K562 (cell line): ENCODE measurements around the gene ENPP7. TPM values are rescaled to one million over a fixed set of nuclear protein-coding genes. Genes with fewer than 3 reads are reported as not detected.

Experiments
- ATAC-seq: fragments of 200-7000 bp; cut with Tn5 transposase; 3 replicates; pipeline ENCODE4 v1.9.1; 2020; ENCODE audit warnings: moderate library complexity
- BruUV-seq: library from RNA; stranded (reverse); fragments of 400-500 nt; replicated peaks from 2 replicates; lab custom pipeline; 2021; lab: Mats Ljungman, UMichigan
- CTCF ChIA-PET: fragments of 300-600 bp; formaldehyde crosslinking; extraction: SDS; loops from one replicate; lab custom pipeline; 2021; ENCODE audit warnings: low intra/inter-chr PET ratio; lab: Yijun Ruan, JAX
- POLR2A ChIA-PET: fragments of 300-600, 350-650 bp; sonication (Branson Sonifier 250); formaldehyde crosslinking; extraction: SDS; loops from one replicate; lab custom pipeline; 2021; ENCODE audit warnings: antibody characterized with exemption, inconsistent platforms; lab: Yijun Ruan, JAX
- DNase-seq, 4 experiments: peaks; one replicate each; pipeline versions ENCODE4 v3.0.0 to v3.0.0-alpha.2; 2011 to 2018; ENCODE audit warnings: low spot score in 3 of 4, mixed read lengths in 3 of 4; ENCODE audit errors: extremely low read depth in 1 of 4
- FAIRE-seq: peaks from 2 replicates; lab custom pipeline; 2011; peaks lifted over from hg19 to GRCh38; lab: Jason Lieb, UNC
- H2AFZ ChIP-seq: 2 replicates; pipeline ENCODE4 v1.6.0; 2011; ENCODE audit warnings: low read depth, low read length, control low read depth, inconsistent platforms
- H3K27ac ChIP-seq: fragments of 200-600 bp; 3 replicates; pipeline ENCODE4 v1.8.0; 2011; ENCODE audit warnings: low read depth, mild to moderate bottlenecking, control low read depth, inconsistent platforms, low read length, moderate library complexity, mixed read lengths; ENCODE audit errors: extremely low read depth
- H3K27me3 ChIP-seq, 2 experiments: fragments of 300-600 bp in 1 of 2; 2 replicates in 1 of 2; 3 replicates in 1 of 2; pipeline versions ENCODE4 v1.6.0 to v1.8.0; 2011; ENCODE audit warnings: inconsistent platforms in 2 of 2, low read length in 2 of 2, mild to moderate bottlenecking in 1 of 2, mixed read lengths in 1 of 2, moderate library complexity in 1 of 2; ENCODE audit not compliant: control insufficient read depth in 2 of 2, insufficient read depth in 2 of 2
- H3K36me3 ChIP-seq: fragments of 300-600 bp; 3 replicates; pipeline ENCODE4 v1.8.0; 2011; ENCODE audit warnings: mild to moderate bottlenecking, low read length, inconsistent platforms; ENCODE audit not compliant: control insufficient read depth, insufficient read depth
- H3K4me1 ChIP-seq, 2 experiments: fragments of 200-600 bp in 1 of 2; replicated peaks in 1 of 2; 2 replicates in 1 of 2; 3 replicates in 1 of 2; pipeline versions ENCODE4 v1.5.1 to v1.8.0; 2011; ENCODE audit warnings: inconsistent platforms in 2 of 2, low read length in 2 of 2, mild to moderate bottlenecking in 1 of 2, mixed read lengths in 1 of 2, moderate library complexity in 1 of 2; ENCODE audit not compliant: control insufficient read depth in 2 of 2, insufficient read depth in 2 of 2
- H3K4me2 ChIP-seq: 2 replicates; pipeline ENCODE4 v1.6.1; 2011; ENCODE audit warnings: low read length, control low read depth, inconsistent platforms, mixed read lengths; ENCODE audit not compliant: insufficient read depth
- H3K4me3 ChIP-seq: fragments of 200-600 bp; sonication (generic), shearing (Covaris generic); 2 replicates; pipeline ENCODE4 v1.5.1; 2016; ENCODE audit warnings: control low read depth, inconsistent platforms
- H3K79me2 ChIP-seq: fragments of 200-600 bp; 3 replicates; pipeline ENCODE4 v1.8.0; 2011; ENCODE audit warnings: low read length, inconsistent platforms; ENCODE audit not compliant: control insufficient read depth, insufficient read depth
- H3K9ac ChIP-seq, 2 experiments: 2 replicates each; pipeline versions ENCODE4 v1.6.0 to v1.6.1; 2011; ENCODE audit warnings: low read depth in 2 of 2, low read length in 2 of 2, control low read depth in 1 of 2, inconsistent platforms in 1 of 2, mild to moderate bottlenecking in 1 of 2, mixed read lengths in 1 of 2; ENCODE audit not compliant: insufficient read depth in 1 of 2
- H3K9me1 ChIP-seq: one replicate; pipeline ENCODE4 v1.6.0; 2011; ENCODE audit warnings: inconsistent platforms, mild to moderate bottlenecking, low read length, moderate library complexity; ENCODE audit not compliant: control insufficient read depth, insufficient read depth
- H3K9me3 ChIP-seq: replicated peaks from 2 replicates; pipeline ENCODE4 v1.5.1; 2011; ENCODE audit warnings: low read depth, low read length, inconsistent platforms; ENCODE audit not compliant: control insufficient read depth, insufficient read depth
- H4K20me1 ChIP-seq: replicated peaks from 2 replicates; pipeline ENCODE4 v1.6.1; 2011; ENCODE audit warnings: low read length, inconsistent platforms, mixed read lengths; ENCODE audit not compliant: control insufficient read depth, insufficient read depth
- FOXM1 ChIP-seq, 2 experiments: fragments of 450-650 bp in 1 of 2; sonication (generic) in 1 of 2; formaldehyde crosslinking in 1 of 2; IDR thresholded peaks; 2 replicates each; pipeline versions ENCODE4 v1.6.1 to v1.9.0; 2017 to 2022; ENCODE audit warnings: low read depth in 2 of 2, mild to moderate bottlenecking in 2 of 2, missing genetic modification reagents in 1 of 2, moderate library complexity in 1 of 2
- PURB ChIP-seq: sonication (generic); formaldehyde crosslinking; IDR thresholded peaks from 2 replicates; pipeline ENCODE4 v1.9.0; 2021; ENCODE audit warnings: low read depth, mild to moderate bottlenecking, missing genetic modification reagents
- SMAD2 ChIP-seq: fragments of 150-350 bp; IDR thresholded peaks from 2 replicates; pipeline ENCODE4 v1.6.1; 2014; ENCODE audit warnings: low read depth, mild to moderate bottlenecking, low read length
- TAF9B ChIP-seq: fragments of 450-650 bp; IDR thresholded peaks from 2 replicates; pipeline ENCODE4 v1.6.1; 2018; ENCODE audit warnings: mild to moderate bottlenecking; ENCODE audit not compliant: partially characterized antibody
- WHSC1 ChIP-seq: IDR thresholded peaks from one replicate; pipeline ENCODE4 v1.6.1; 2012; ENCODE audit warnings: low read length, control low read depth, inconsistent platforms
- WGBS: fragments of 100-300 bp; shearing (Covaris generic); methylation state at CpG from one replicate; pipeline ENCODE4 v1.1.6; 2016; ENCODE audit warnings: low coverage, mixed read lengths; ENCODE audit not compliant: insufficient coverage; ENCODE audit errors: missing lambda C conversion rate; 5-methylcytosine and 5-hydroxymethylcytosine counted together
- in situ Hi-C: fragments of 300-500 bp; cut with MboI; formaldehyde crosslinking; loops from 4 replicates; pipeline ENCODE4 v1.15.0; 2018; ENCODE audit warnings: inconsistent platforms, mixed read lengths
- intact Hi-C: fragments of 100-400 bp; cut with micrococcal nuclease; formaldehyde crosslinking; loops from 2 replicates; pipeline ENCODE4 v1.14.2; 2022
- polyA plus RNA-seq, 8 experiments: library from polyadenylated mRNA; depleted of rRNA in 4 of 8; stranded (reverse) in 5 of 8; unstranded in 3 of 8; fragments of >200 nt; fragmentation: Nextera tagmentation in 2 of 8; fragmentation: Illumina TruSeq in 1 of 8; extraction: Ambion mirVana in 2 of 8; extraction: Trizol in 1 of 8; gene quantifications; 2 replicates each; pipeline versions ENCODE4 v1.2.1 to v1.2.3, GENCODE V29; 2011 to 2014; ENCODE audit warnings: inconsistent platforms in 1 of 8, missing spikeins in 1 of 8
- total RNA-seq, 7 experiments: library from RNA; depleted of rRNA in 6 of 7; stranded (reverse); fragments of >200 nt in 6 of 7; fragmentation: Illumina TruSeq in 2 of 7; extraction: Trizol in 2 of 7; gene quantifications; 2 replicates each; pipeline versions ENCODE4 v1.2.1 to v1.2.3, GENCODE V29; 2011 to 2021; ENCODE audit warnings: low replicate concordance in 1 of 7
- TF ChIP-seq, protein P1 (sequence below), 2 experiments: IDR thresholded peaks; 2 replicates each; pipeline ENCODE4 v1.6.1; 2011; ENCODE audit warnings: borderline replicate concordance in 1 of 2, control low read depth in 1 of 2, low read depth in 1 of 2, low read length in 1 of 2, mild to moderate bottlenecking in 1 of 2, mixed read lengths in 1 of 2, moderate library complexity in 1 of 2; ENCODE audit not compliant: insufficient read depth in 1 of 2, insufficient read length in 1 of 2, poor library complexity in 1 of 2, severe bottlenecking in 1 of 2; ENCODE audit errors: extremely low read depth in 1 of 2
- TF ChIP-seq, protein P2 (sequence below): fragments of 450-650 bp; formaldehyde crosslinking; IDR thresholded peaks from 2 replicates; pipeline ENCODE4 v1.4.0; 2022; ENCODE audit warnings: missing genetic modification characterization
- TF ChIP-seq, protein P3 (sequence below): fragments of 250-450 bp; sonication (Bioruptor Pico); IDR thresholded peaks from 2 replicates; pipeline ENCODE4 v1.5.1; 2021; ENCODE audit warnings: mild to moderate bottlenecking

ENPP7 gene
- total and polyA plus RNA-seq, 9 of the 15 experiments (the other 6 are each of a cell fraction or from before 2014, with no cell fraction given) = not detected

DNA sequence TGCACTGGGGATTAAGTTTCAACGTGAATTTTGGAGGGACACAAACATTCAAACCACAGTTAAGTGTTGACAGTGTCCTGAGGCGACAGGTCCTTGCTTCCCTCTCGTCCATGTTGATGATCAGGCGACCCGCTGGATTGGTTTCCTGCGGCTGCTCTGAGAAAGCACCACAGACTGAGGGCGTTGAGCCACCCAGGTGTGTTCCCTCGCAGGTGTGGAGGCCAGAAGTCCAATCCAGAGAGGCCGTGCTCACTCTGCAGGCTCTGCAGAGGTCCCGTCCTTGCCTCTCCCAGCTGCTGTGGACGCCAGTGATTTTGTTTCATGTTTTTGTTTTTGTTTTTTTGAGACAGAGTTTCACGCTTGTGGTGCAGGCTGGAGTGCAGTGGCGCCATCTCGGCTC lies 24.8 kb downstream of the ENPP7 start:
- Histone ChIP-seq H3K9me1 (no peaks in the 10 kb centered on the region), H3K4me3 (no peak overlapping the region), H3K9me3 (no peaks in the 10 kb centered on the region), H3K4me1 (peaks cover 3 to 16% of the 10 kb centered on the region in 2 experiments; a peak in 4 of 5 replicates), H3K79me2 (no peaks in the 10 kb centered on the region), H3K27ac (no peak overlapping the region), H3K27me3 (no peaks in the 10 kb centered on the region; a peak in 1 of 5 replicates), H4K20me1 (no peaks in the 10 kb centered on the region), H3K36me3 (no peaks in the 10 kb centered on the region), H3K9ac (no peak overlapping the region), H2AFZ (no peak overlapping the region)
- BruUV-seq = no TSS peak
- intact Hi-C loops (no loop called here), in situ Hi-C loops (no loop called here)
- FAIRE-seq (no peak), ATAC-seq (no peak), DNase-seq (no peak)
- CTCF ChIA-PET = no interaction called here
- POLR2A ChIA-PET = interaction anchor here (0.5 to 0.6 kb wide), 2 partner anchors 736 to 897 kb away, joined by 3 read pairs; no protein-coding TSS in a partner anchor
- WGBS = 28% methylated on average over 14 of the region's 14 CpGs
- TF ChIP-seq, protein P1, sequence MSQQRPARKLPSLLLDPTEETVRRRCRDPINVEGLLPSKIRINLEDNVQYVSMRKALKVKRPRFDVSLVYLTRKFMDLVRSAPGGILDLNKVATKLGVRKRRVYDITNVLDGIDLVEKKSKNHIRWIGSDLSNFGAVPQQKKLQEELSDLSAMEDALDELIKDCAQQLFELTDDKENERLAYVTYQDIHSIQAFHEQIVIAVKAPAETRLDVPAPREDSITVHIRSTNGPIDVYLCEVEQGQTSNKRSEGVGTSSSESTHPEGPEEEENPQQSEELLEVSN (IDR thresholded peaks at IDR 0.05; ENCODE audit: borderline replicate concordance in 1 of 2, extremely low read depth in 1 of 2, insufficient read depth in 1 of 2, insufficient read length in 1 of 2, low read depth in 1 of 2, low read length in 1 of 2, poor library complexity in 1 of 2, severe bottlenecking in 1 of 2) = no peak
- TF ChIP-seq FOXM1 (IDR thresholded peaks at IDR 0.05; ENCODE audit: low read depth) = no peak
- TF ChIP-seq FOXM1 (CRISPR knock-in tag; IDR thresholded peaks at IDR 0.05; ENCODE audit: low read depth) = no peak
- TF ChIP-seq TAF9B = no peak
- TF ChIP-seq SMAD2 = no peak
- TF ChIP-seq WHSC1 = no peak
- TF ChIP-seq, protein P2, sequence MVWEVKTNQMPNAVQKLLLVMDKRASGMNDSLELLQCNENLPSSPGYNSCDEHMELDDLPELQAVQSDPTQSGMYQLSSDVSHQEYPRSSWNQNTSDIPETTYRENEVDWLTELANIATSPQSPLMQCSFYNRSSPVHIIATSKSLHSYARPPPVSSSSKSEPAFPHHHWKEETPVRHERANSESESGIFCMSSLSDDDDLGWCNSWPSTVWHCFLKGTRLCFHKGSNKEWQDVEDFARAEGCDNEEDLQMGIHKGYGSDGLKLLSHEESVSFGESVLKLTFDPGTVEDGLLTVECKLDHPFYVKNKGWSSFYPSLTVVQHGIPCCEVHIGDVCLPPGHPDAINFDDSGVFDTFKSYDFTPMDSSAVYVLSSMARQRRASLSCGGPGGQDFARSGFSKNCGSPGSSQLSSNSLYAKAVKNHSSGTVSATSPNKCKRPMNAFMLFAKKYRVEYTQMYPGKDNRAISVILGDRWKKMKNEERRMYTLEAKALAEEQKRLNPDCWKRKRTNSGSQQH (CRISPR knock-in tag) = no peak
- TF ChIP-seq PURB (CRISPR knock-in tag) = no peak
- TF ChIP-seq, protein P3, sequence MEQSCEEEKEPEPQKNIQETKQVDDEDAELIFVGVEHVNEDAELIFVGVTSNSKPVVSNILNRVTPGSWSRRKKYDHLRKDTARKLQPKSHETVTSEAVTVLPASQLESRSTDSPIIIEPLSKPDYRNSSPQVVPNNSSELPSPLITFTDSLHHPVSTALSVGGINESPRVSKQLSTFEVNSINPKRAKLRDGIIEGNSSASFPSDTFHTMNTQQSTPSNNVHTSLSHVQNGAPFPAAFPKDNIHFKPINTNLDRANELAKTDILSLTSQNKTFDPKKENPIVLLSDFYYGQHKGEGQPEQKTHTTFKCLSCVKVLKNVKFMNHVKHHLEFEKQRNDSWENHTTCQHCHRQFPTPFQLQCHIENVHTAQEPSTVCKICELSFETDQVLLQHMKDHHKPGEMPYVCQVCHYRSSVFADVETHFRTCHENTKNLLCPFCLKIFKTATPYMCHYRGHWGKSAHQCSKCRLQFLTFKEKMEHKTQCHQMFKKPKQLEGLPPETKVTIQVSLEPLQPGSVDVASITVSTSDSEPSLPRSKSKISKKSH (CRISPR knock-in tag) = no peak
- TF ChIP-seq, all 486 proteins: peak for 0
- no peak overlapping the region for H3K4me2 ChIP-seq
